ENCODE results near the gene STOM. TPM values are rescaled to one million over a fixed set of nuclear protein-coding genes. Genes with fewer than 3 reads are reported as not detected.

The STOM gene
- total RNA-seq, 4 donors from 2014 or later = 78.2 to 195 (median 111) TPM

DNA sequence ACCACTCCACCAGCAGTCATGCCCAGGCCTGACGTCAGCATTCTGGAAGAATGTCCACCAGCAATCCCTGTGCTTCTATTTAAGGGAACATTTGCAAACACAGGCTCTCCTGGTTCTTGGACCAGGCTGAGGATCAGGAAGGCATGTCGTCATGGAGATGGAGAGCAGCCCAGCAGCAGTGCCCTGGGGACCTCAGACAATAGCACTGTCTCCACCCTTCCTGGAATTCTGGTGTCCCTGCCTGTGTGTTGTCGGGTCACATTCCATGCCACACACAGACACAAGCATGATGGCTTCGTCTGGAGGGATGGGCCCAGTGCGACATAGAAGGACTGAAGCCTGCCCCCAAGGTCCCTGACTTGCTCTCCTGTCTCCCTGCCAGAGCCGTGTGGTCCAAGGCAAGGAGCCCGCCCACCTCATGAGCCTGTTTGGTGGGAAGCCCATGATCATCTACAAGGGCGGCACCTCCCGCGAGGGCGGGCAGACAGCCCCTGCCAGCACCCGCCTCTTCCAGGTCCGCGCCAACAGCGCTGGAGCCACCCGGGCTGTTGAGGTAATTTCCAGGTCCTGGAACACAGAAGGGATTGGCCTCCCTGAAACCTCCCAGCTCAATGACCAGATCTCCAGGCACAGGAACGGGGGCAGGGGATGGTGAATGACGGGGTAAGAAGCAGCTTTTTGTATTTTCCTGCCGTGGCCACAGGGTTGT is 43.8 kb downstream of the STOM start:
- 64 to 68% methylated on average over 4 to 18 of the region's 19 CpGs for WGBS, 2 donors (ENCODE audit: low coverage in 1 of 2)
- H3K27ac ChIP-seq = peak overlapping the region; percentile 77 to 87 (median 84)
- peak; percentile 75 for DNase-seq
- H3K27me3 ChIP-seq = no peaks in the 10 kb centered on the region
- intact Hi-C loops (cut with DNase I; ENCODE audit: low total_unique reads) = no loop called here
- no peak overlapping the region for H3K4me3 ChIP-seq
- in situ Hi-C loops (cut with MboI; ENCODE audit: low pct_ligation_motif_present in 1 of 4, low pct_unique_long_range_greater_than_20kb in 1 of 4, low sequenced_read_pairs in 3 of 4) = no loop called here
- TF ChIP-seq, protein P1, sequence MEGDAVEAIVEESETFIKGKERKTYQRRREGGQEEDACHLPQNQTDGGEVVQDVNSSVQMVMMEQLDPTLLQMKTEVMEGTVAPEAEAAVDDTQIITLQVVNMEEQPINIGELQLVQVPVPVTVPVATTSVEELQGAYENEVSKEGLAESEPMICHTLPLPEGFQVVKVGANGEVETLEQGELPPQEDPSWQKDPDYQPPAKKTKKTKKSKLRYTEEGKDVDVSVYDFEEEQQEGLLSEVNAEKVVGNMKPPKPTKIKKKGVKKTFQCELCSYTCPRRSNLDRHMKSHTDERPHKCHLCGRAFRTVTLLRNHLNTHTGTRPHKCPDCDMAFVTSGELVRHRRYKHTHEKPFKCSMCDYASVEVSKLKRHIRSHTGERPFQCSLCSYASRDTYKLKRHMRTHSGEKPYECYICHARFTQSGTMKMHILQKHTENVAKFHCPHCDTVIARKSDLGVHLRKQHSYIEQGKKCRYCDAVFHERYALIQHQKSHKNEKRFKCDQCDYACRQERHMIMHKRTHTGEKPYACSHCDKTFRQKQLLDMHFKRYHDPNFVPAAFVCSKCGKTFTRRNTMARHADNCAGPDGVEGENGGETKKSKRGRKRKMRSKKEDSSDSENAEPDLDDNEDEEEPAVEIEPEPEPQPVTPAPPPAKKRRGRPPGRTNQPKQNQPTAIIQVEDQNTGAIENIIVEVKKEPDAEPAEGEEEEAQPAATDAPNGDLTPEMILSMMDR (IDR thresholded peaks at IDR 0.05) = no peak
- peak; percentile 97 for TF ChIP-seq EP300 (IDR thresholded peaks at IDR 0.05; ENCODE audit: low read depth)
- TF ChIP-seq POLR2AphosphoS5 (IDR thresholded peaks at IDR 0.05) = peak; percentile 63 to 70 (median 64)
- no peak for TF ChIP-seq POLR2A (IDR thresholded peaks at IDR 0.05)
- H3K9me3 ChIP-seq = no peaks in the 10 kb centered on the region
- peaks cover 0 to 67% (median 34%) of the 10 kb centered on the region in 4 donors for H3K36me3 ChIP-seq
- peaks cover 6 to 31% (median 9%) of the 10 kb centered on the region in 4 donors for H3K4me1 ChIP-seq

DNA sequence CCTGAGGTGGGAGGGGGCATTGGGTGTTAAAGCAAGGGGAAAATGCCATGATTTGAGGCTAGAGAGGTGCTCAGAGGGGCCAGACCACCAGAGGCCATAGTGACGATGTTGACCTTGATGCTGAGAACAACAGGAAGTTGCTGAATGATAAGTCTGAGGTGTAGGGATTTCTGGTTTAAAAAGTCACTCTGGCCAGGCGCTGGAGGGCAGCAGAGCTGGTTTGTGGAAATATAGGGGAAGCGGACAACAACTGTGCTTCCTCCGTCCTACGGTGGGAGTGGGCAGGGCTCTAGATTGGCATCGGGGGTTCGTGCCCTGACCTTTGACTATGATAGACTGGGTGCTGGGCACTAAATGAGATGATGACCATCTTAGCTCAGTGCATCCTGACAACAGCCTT is 44.7 kb downstream of the STOM start:
- 40 to 85% methylated on average over 1 to 7 of the region's 7 CpGs for WGBS, 2 donors (ENCODE audit: low coverage in 1 of 2)
- DNase-seq = no peak
- intact Hi-C loops (cut with DNase I; ENCODE audit: low total_unique reads) (no loop called here), in situ Hi-C loops (cut with MboI; ENCODE audit: low pct_ligation_motif_present in 1 of 4, low pct_unique_long_range_greater_than_20kb in 1 of 4, low sequenced_read_pairs in 3 of 4) (no loop called here)
- Histone ChIP-seq H3K27me3 (no peaks in the 10 kb centered on the region), H3K4me3 (no peak overlapping the region), H3K27ac (peak overlapping the region; percentile 77 to 87 (median 84)), H3K4me1 (peaks cover 7 to 40% (median 14%) of the 10 kb centered on the region in 4 donors), H3K36me3 (peaks cover 0 to 58% (median 29%) of the 10 kb centered on the region in 4 donors), H3K9me3 (no peaks in the 10 kb centered on the region)
- no peak for TF ChIP-seq POLR2A (IDR thresholded peaks at IDR 0.05)
- no peak for TF ChIP-seq EP300 (IDR thresholded peaks at IDR 0.05; ENCODE audit: low read depth)
- no peak for TF ChIP-seq POLR2AphosphoS5 (IDR thresholded peaks at IDR 0.05)
- TF ChIP-seq, protein P1 (IDR thresholded peaks at IDR 0.05) = no peak

DNA sequence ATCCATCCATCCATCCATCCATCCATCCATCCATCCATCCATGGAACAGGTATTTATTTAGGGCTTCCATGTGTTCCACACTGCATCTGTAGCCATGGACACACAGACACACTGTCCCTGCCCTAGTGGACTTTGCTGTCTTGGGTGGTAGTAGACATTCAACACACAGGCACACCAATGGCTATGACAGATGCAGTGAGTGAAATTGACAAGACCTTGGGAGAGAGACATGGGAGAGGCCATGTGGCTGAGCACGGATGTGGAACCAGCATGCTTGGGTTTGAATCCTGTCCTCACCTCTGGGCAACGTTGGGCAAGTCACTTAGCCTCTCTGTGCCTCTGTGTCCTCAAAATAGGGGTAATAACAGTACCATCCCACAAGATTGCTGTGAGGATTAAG is 45.3 kb downstream of the STOM start:
- H3K27ac ChIP-seq = peak overlapping the region; percentile 77 to 87 (median 84)
- no peaks in the 10 kb centered on the region for H3K27me3 ChIP-seq
- TF ChIP-seq, protein P1 (IDR thresholded peaks at IDR 0.05) = no peak
- TF ChIP-seq EP300 (IDR thresholded peaks at IDR 0.05; ENCODE audit: low read depth) = no peak
- no peak for TF ChIP-seq POLR2AphosphoS5 (IDR thresholded peaks at IDR 0.05)
- TF ChIP-seq POLR2A (IDR thresholded peaks at IDR 0.05) = no peak
- DNase-seq = no peak
- peaks cover 9 to 41% (median 15%) of the 10 kb centered on the region in 4 donors for H3K4me1 ChIP-seq
- no peaks in the 10 kb centered on the region for H3K9me3 ChIP-seq
- intact Hi-C loops (cut with DNase I; ENCODE audit: low total_unique reads) (loop anchor here (5.0 kb wide), 1 partner anchor 48 kb away; the partner anchor contains the start of gene STOM), in situ Hi-C loops (cut with MboI; ENCODE audit: low pct_ligation_motif_present in 1 of 4, low pct_unique_long_range_greater_than_20kb in 1 of 4, low sequenced_read_pairs in 3 of 4) (loop anchor here in 3 of 4 donors (5.0 to 25.0 kb wide), 2 partner anchors 73 to 112 kb away; partner anchors contain the start of gene RAB14 (in 2 of the 3))
- WGBS, 2 donors (ENCODE audit: low coverage in 1 of 2) = 80 to 93% methylated on average over 1 to 2 of the region's 2 CpGs
- peaks cover 0 to 52% (median 25%) of the 10 kb centered on the region in 4 donors for H3K36me3 ChIP-seq
- H3K4me3 ChIP-seq = no peak overlapping the region

DNA sequence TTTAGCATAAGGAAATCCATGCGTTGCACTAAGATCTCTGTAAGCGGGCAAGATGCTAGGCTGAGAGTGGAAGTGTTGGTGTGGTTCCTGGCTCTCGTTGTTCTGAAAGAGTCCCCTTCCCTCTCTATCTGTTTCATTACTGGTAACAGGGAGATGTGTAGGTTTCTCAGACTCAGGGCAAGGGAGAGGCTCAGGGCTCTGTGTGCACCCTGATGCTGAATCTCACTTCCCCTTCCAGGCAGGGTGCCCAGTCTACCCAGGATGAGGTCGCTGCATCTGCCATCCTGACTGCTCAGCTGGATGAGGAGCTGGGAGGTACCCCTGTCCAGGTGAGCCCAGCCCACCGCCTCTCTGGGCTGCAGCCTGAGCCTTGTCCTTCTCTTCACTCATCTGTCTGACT is 45.7 kb downstream of the STOM start:
- no peak for DNase-seq
- Histone ChIP-seq H3K4me1 (peaks cover 9 to 41% (median 15%) of the 10 kb centered on the region in 4 donors), H3K27ac (peak overlapping the region; percentile 72 to 87 (median 84)), H3K36me3 (peaks cover 0 to 48% (median 22%) of the 10 kb centered on the region in 4 donors), H3K9me3 (no peaks in the 10 kb centered on the region), H3K27me3 (no peaks in the 10 kb centered on the region), H3K4me3 (no peak overlapping the region)
- intact Hi-C loops (cut with DNase I; ENCODE audit: low total_unique reads) = loop anchor here (5.0 kb wide), 1 partner anchor 48 kb away; the partner anchor contains the start of gene STOM
- TF ChIP-seq, protein P1 (IDR thresholded peaks at IDR 0.05) = no peak
- 81 to 100% methylated on average over 2 to 5 of the region's 5 CpGs for WGBS, 2 donors (ENCODE audit: low coverage in 1 of 2)
- in situ Hi-C loops (cut with MboI; ENCODE audit: low pct_ligation_motif_present in 1 of 4, low pct_unique_long_range_greater_than_20kb in 1 of 4, low sequenced_read_pairs in 3 of 4) = loop anchor here in 3 of 4 donors (5.0 to 25.0 kb wide), 2 partner anchors 73 to 112 kb away; partner anchors contain the start of gene RAB14 (in 2 of the 3)
